OCI-LY1 (cell line): ENCODE results near the gene CARD14.

ENCODE experiments used
- EZH2 ChIP-seq: fragments of 200-600 bp; sonication (generic), shearing (Covaris generic); IDR thresholded peaks from 2 replicates; pipeline ENCODE4 v1.8.0; 2017; ENCODE audit warnings: borderline replicate concordance, mixed run types, mild to moderate bottlenecking, antibody characterized with exemption, low read length, moderate library complexity, mixed read lengths
- TF ChIP-seq, protein P1 (sequence below): fragments of 200-600 bp; sonication (generic), shearing (Covaris generic); IDR thresholded peaks from 2 replicates; pipeline ENCODE4 v1.5.1; 2017; ENCODE audit warnings: mild to moderate bottlenecking, antibody characterized with exemption, low read length, moderate library complexity, mixed read lengths

- TF ChIP-seq, protein P1, sequence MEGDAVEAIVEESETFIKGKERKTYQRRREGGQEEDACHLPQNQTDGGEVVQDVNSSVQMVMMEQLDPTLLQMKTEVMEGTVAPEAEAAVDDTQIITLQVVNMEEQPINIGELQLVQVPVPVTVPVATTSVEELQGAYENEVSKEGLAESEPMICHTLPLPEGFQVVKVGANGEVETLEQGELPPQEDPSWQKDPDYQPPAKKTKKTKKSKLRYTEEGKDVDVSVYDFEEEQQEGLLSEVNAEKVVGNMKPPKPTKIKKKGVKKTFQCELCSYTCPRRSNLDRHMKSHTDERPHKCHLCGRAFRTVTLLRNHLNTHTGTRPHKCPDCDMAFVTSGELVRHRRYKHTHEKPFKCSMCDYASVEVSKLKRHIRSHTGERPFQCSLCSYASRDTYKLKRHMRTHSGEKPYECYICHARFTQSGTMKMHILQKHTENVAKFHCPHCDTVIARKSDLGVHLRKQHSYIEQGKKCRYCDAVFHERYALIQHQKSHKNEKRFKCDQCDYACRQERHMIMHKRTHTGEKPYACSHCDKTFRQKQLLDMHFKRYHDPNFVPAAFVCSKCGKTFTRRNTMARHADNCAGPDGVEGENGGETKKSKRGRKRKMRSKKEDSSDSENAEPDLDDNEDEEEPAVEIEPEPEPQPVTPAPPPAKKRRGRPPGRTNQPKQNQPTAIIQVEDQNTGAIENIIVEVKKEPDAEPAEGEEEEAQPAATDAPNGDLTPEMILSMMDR = no peak
- TF ChIP-seq EZH2 = no peak
Measured at GRCh38 chr17:80237386-80237785, 67.6 kb downstream of the CARD14 start.
